NCI-H2196 (cell line): ENCODE measurements around the gene SEMA3D.
"Not testable (repeated sequence)": the region's sequence is repeated elsewhere in the genome, so short reads cannot be mapped to it uniquely, and the experiment has no call there.

Experiments used
- DNase-seq: peaks from one replicate; lab custom pipeline; 2025; ENCODE audit not compliant: unreplicated experiment; lab: John Stamatoyannopoulos, UW

The SEMA3D gene

DNA sequence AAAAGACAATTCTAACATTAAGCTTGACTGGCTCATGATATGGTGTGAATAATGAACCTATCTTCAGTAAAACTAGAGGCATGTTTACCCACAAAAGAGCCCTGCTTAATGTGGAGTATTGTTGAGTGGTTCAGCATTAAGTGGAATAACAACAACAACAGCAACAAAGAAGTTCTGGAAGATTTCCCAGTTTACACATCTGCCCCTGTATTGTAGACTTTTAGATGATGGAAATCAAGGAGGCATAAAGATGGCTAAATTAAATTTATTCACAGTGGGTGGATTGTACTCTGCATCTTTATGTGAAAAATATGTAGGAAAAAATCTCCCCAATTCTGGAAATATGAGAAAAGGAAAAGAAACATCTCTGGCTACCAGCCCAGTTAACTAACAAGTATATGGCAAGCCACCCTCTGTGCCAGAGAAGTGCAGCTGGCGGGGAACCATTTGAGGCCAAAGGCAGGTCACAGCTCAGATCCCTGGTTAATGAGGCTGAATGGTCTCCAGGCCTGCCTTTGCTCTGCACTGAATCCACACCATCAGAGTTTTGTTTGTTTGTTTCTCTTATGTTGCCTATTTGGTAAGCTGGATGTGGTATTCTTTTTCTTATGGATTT, 186.0 kb downstream of the SEMA3D start:
- DNase-seq, result no peak

DNA sequence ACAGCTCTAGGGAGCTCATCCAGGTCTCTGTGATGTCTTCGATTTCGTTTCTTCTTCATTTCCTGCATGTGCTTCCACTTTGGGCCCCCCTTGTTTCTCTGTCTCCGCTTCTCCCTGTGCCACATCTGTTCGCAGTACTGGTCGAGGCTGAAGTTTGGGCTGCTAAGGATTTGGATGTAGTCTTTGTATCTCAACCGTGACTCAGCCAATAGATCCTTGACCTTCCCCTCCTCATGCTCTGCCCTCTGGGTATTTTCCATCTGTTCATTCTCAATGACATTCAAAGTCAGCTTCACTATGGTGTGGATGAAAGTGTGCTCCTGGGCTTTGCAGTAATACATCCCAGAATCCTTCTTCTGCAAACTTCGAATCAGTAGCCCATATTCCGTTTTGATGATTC, 187.4 kb downstream of the SEMA3D start:
- no peak for DNase-seq

DNA sequence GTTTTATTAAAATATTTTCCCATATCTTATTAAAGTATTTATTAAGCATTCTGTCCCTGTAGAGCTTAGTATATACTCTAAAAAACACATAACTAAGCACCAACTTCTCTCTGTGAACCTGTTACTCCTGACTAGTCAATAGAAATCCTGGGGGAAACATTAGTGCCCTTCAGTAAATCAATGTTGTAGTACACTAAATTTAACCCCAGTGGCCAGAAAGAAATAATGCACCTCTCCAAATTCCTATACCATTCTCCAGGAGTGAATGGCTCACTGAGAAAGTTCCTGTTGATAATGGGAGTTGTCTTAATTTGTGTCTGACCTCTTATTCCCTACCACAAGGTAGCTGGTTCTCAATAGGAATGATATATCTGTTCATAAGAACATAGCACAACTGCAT, 188.2 kb downstream of the SEMA3D start:
- no peak for DNase-seq

DNA sequence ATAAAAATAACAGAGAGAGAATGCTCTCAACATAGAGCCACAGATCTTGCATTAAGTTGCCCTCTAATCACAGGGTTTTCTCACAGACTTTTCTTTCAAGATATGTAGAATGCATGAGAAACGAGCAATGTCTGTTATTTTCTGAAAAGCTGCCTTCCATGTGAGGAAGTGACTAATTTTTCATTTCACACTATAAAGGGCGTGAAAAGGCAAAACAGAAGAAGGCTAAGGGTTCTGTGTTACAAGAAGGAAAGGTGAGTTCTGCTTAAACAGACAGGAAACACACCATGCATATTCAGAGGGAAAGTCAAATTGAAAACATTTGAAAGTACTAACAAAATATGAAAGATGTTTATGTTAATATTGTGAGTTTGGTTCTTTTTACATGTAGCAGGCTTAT, 189.2 kb downstream of the SEMA3D start:
- no peak for DNase-seq

DNA sequence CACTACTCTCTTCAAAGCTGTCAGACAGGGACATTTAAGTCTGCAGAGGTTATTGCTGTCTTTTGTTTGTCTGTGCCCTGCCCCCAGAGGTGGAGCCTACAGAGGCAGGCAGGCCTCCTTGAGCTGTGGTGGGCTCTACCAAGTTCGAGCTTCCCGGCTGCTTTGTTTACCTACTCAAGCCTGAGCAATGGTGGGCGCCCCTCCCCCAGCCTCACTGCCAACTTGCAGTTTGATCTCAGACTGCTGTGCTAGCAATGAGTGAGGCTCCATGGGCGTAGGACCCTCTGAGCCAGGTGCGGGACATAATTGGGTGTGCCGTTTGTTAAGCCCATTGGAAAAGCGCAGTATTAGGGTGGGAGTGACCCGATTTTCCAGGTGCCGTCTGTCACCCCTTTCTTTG, 193.9 kb downstream of the SEMA3D start:
- DNase-seq, result not testable (repeated sequence)

DNA sequence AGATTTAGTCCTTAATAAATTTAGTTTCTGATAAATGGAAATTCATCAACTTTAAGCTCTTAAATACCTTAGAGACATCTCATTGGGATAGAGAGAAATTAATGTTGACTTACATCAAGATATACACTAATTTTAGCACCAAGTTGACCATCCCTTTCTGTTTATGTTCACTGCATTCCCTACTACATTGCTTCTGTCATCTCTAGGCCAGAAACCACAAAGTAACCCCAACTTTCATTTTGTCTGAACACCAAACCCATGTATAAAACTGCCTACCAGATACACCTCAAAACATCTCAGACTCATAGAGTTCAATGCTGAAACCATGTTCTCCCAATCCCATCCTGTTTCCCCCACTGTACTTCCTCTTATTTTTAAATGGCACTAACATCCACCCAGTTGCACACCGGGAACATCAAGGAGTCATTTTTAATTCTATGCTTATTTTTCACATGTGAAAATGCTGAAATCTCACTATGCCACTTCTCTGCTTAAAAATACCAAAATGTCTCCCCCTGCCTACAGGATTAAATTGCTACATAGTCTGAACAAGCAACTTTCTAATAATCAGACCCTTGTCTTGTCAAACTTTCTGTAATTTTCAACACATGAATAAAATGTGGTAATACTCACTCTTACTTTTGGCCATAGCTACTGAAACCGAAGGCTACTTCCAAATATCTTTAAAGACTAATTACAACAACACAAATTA, 201.6 kb downstream of the SEMA3D start:
- no peak for DNase-seq

DNA sequence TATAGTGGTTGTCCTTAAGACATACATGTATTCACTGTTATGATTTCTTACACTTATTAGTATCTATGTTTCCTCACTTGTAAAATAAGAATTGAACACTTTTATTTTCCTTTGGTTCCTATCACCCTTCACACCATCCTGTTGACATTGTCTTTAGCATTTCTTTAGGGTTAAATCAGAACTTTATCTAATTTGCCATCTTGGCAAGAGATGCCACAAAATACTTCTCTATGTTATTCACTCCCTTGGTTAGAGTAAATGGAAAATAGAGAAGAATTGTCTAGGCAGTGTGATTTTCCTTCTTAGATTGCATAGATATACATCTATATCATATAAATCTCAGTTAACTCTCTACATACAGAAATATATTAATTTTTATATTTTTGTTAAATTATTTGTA, 204.7 kb downstream of the SEMA3D start:
- no peak for DNase-seq

DNA sequence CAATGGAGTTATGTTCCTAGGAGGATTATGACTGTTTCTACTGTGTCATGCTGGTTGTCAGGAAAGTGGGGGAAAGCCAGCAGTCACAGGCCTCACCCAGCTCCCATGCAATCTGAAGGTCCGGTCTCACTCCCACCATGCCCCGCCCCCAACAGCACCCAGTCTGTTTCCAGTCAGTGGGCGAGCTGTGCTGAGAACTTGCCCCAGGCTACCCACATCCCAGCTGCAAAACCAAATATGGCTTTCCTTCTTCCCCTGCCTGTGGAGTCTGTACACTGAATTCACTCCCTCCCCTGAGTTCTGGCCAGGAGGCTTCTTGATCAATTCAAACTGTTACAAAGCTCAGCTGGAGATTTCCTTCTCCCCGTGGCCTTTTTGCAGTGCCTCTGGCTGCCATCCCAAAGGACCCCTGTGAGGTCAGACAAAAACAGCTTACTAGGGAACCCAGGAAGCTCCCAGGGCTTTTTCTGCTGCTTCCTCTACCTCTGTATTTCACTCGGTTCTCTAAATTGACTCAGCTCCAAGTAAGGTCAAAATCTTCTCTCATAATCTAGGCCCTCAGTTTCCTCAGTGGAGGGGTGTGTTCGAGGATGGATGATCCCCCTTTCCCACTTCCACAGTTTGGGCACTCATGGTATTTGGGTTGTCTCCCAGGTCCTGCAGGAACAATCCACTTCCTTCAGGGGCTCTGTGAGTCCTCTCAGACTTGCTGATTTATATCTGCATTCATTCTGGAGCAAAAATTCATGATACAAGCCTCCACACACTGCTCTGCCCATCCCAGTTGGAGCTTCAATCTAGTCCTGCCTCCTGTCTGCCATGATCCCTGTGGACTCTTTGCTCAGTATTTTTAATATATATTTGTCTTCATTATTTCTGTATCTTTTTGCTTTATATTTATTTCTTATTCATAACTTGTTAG, 205.5 kb downstream of the SEMA3D start:
- DNase-seq, result no peak

DNA sequence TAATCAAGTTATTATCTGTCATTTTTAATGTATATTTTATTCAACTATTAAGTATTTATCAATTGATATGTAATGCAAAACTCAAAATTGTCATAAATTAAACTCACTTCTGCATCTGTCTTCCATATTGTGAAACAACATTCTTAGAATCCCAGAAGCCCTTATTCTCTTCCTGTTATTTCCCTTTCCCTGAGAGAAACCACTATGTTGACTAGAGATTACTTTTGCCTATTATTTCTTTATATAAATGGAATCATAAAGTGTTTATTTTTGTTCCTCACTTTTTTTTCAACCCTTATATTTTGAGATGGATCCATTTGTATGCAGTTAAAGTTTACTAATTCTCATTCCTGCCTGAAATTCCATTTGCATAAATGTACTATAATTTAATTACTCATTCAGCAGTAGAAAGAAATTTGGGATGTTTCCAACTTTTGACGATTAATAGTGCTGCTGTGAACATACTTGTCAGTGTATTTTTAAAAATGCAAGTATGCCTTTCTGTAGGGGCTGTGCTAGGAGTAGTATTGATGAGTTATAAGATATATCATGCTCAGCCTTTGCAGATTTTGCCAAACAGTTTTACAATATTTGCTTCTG, 211.2 kb downstream of the SEMA3D start:
- no peak for DNase-seq

DNA sequence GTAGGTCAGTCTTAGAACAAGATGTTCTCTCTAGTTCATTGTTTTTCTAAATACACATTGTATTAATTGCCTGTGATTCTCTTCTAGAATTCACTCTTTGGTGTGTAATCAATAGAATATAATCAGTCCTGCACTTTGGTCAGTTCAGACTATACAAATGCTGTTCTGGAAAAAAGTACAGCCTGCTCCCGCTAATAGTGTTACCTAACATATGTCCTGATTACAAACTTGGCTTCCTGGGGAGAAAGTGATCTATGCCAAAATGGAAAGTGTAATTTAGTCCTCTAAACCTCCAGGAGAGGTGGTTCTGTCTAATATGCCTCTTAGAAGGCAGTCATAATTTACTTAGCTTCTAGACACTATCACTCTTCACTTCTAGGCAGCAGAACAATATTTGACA, 215.5 kb downstream of the SEMA3D start:
- DNase-seq, result no peak

DNA sequence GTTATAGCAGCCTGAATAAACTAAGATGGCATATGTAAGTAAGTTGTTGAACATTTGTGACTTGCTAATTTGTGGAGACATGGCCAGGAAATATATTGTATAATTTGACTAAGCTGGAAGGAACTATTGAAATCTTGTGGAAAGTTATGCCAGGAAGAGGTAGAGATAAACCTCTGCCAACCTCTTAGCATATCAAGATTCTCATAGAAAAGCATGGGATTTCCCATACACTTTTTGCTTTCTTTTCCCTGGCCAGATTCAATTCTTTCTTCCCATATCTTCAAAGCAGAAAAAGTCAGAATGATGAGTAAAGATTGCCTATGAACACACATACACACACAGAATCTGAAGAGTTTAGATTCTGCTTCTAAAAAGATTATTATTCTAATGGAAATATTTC, 216.2 kb downstream of the SEMA3D start:
- DNase-seq, result no peak

DNA sequence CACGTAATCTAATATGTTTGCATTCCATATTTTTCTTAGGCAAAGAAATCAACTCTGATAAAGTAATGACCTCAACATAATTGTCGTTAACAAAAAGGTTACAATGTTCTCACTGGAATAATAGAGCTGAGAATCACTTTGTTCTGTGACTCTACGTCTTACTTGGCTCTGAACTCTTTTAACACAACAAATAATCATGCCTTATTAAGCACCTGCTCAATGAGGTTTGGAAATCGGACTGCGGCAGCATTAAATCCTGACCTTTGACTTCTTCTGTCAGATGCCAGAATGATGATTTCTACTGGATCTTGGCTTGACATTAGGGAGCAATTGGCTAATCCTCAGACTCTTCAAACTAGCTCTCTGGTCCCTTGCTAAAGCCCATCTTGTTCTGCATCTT, 233.6 kb downstream of the SEMA3D start:
- no peak for DNase-seq

DNA sequence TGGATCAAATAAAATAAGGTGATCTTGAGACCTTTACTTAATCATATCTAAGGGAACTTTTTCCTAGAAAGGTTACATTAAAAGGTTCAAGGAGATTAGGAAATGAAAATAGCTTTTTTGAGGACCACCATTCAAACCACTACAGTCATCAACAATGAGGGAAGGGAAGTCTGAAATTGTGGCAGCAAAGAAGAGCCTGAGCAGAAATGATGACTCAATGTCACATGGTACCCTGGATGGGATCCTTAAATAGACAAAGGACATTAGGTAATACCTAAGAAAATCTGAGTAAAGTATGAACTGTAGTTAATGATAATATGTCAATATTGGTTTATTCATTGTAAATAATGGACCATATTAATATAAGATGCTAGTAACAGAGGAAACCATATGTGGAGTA, 236.0 kb downstream of the SEMA3D start:
- DNase-seq, result no peak

DNA sequence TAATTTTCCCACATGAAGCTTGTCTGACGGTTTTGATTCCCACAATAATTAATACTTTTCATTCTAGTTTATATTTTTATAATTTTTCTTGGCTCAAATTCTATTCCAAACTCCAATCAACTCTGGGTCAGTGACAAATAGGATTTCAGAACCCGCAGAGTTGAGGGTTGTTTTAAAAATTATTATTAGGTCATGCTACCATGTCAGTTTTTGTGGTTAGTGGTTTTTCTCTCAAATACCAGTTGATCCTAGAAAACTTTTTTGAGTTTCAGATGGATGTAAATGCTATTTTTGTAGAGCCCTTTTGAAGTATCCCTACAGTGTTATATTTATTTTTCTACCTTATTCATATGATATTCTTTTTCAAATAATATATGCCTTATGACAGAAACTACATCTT, 237.4 kb downstream of the SEMA3D start:
- DNase-seq, result no peak

DNA sequence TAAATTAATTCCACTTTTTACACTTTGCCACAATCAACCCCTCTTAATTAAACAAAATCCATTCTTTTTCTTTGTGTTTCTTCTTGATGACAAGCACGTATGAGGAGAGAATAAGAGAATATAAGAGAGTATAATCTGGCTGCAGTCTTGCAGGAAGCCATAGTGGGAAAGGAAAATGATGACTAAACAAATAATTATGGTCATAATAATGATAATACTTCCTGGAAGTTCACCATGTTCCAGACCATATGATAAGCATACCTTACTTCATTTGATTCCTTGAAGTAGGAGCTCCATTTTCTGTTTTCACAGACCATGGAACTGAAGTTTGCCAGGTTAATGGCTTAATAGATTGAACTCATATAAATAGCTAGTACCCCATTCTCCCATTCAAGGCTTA, 237.8 kb downstream of the SEMA3D start:
- no peak for DNase-seq

DNA sequence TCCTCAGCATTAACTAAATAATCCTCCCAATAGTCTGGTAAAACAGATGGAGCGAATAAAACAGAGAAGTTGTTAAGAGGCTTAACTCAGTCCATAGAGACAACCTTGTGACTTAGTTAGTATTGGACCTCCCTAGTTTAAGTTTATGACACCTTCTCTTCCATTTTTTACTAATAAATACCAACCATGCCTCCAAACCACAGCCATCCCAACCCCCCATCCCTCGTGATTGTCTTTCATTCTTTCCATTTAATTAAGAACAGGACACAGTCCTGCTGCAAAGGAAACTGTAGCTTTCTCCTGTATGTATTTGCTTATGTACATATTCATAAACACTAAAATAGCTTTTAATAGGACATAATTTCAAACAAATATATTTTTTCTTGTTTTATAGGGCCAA, 238.2 kb downstream of the SEMA3D start:
- no peak for DNase-seq

DNA sequence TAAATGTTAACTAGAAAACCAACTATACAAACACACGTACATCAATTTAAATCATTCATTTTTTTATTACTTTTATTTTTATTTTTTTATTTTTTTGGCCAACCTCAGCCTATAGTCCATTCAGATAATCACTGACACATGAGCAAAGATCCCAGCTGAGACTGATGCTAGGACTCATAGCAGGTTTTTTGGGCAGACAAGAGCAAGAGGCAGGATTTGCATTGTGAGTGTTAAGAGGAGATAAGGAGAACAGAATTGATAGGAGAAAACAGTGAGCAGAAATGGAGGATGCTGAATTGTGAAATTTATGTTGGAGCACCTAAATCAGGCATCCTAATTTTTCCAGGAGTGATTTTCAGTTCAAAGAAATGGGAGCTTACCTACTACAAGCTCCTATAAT, 240.3 kb downstream of the SEMA3D start:
- DNase-seq, result no peak
